ENCODE measurements around the gene KAZN.

The KAZN gene

DNA sequence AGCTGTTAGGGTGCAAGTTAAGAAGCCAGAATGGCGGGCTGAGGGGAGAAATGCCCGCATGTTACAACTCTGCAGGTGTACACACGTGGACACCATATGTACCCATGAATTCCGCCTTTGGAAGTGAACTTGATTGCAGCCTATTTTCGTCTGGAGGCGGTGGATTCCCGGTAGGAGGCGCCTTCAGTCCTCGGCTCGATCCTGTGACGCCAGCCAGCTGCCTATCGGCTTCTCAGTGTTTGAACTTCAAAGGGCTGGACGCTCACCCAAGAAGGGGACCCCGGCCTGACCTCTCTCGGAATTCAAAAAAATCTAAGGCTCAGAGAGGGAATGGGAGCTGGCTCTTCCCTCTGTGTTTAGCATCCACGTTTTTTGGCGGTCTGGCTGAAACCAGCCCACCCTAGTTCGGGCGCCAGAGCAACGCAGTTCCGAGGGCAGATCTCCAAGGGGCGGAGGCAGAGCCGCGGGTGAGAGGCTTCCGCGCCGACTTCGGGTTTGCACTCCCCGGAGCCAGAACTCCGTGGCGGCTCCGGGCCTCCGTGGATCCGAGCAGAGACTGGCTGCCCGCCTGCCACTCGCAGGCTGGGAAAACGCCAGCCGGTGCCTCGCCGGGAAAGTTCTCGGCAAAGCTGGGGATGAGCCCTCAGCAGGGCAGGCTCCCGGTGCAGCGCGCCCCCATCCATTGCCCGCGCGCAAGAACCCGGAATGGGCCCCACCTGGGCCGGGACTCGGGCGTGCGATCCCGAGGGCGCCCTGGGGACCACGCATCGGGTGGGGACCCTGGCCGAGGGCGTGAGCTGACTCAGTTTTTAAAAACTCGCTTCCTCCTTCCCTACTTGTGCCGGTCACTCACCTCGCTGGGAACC, 554.1 kb downstream of the KAZN start:
- Histone ChIP-seq H3K9ac (ENCODE audit: low read length) (peak overlapping the region; percentile 73), H2AK5ac (ENCODE audit: low read length) (no peak overlapping the region), H3K18ac (ENCODE audit: low read length) (no peak overlapping the region), H3K36me3 (ENCODE audit: control insufficient read depth in 1 of 2, insufficient read depth in 2 of 2, low read length in 2 of 2) (no peaks in the 10 kb centered on the region), H3K79me1 (ENCODE audit: low read length) (peaks cover 12% of the 10 kb centered on the region), H3K23ac (ENCODE audit: low read length) (no peak overlapping the region), H3K4me1 (ENCODE audit: control insufficient read depth in 1 of 2, insufficient read depth in 2 of 2, low read length in 2 of 2) (peaks cover 8 to 32% of the 10 kb centered on the region in 2 experiments), H3K9me3 (ENCODE audit: insufficient read depth, low read depth, low read length) (peaks cover 2% of the 10 kb centered on the region), H3K27ac (ENCODE audit: low read depth, low read length) (peak overlapping the region; percentile 63), H2BK120ac (ENCODE audit: insufficient read depth, low read length, poor library complexity) (peak overlapping the region; percentile 55), H4K91ac (ENCODE audit: low read depth, low read length) (peak overlapping the region; percentile 71), H3K4me2 (ENCODE audit: low read length) (peak overlapping the region; percentile 90), H3K4ac (ENCODE audit: low read depth, low read length) (no peak overlapping the region), H4K8ac (ENCODE audit: low read depth, low read length) (peak overlapping the region; percentile 2), H3K27me3 (ENCODE audit: insufficient read depth, low read length) (no peaks in the 10 kb centered on the region), H4K12ac (ENCODE audit: low read depth, low read length) (no peak overlapping the region), H3K4me3 (ENCODE audit: low read depth, low read length) (peak overlapping the region; percentile 78), H2BK12ac (ENCODE audit: low read length) (no peak overlapping the region), H3K79me2 (ENCODE audit: control insufficient read depth, insufficient read depth, low read length, poor library complexity) (peaks cover 4% of the 10 kb centered on the region), H2BK5ac (ENCODE audit: low read depth, low read length, poor library complexity) (no peak overlapping the region), H2AFZ (ENCODE audit: insufficient read depth, low read length, poor library complexity) (peak overlapping the region; percentile 26), H3K14ac (ENCODE audit: low read length) (peak overlapping the region; percentile 0)
- peak; percentile 76 to 87 for DNase-seq
- WGBS (ENCODE audit: extremely low coverage, insufficient coverage, insufficient read length): no CpG with 5 or more reads among the region's 61 CpGs

- Histone ChIP-seq H4K8ac (ENCODE audit: low read depth, low read length) (peak within 1 kb of the TSS; percentile 69), H3K36me3 (ENCODE audit: control insufficient read depth in 1 of 2, insufficient read depth in 2 of 2, low read length in 2 of 2) (no peaks in the 10 kb centered on the region), H2BK12ac (ENCODE audit: low read length) (peak within 1 kb of the TSS; percentile 39), H3K79me2 (ENCODE audit: control insufficient read depth, insufficient read depth, low read length, poor library complexity) (peaks cover 4% of the 10 kb centered on the region), H4K91ac (ENCODE audit: low read depth, low read length) (peak within 1 kb of the TSS; percentile 71), H2BK5ac (ENCODE audit: low read depth, low read length, poor library complexity) (peak within 1 kb of the TSS; percentile 52), H3K18ac (ENCODE audit: low read length) (peak within 1 kb of the TSS; percentile 75), H3K23ac (ENCODE audit: low read length) (no peak within 1 kb of the TSS), H3K4me3 (ENCODE audit: low read depth, low read length) (peak within 1 kb of the TSS; percentile 78), H3K9ac (ENCODE audit: low read length) (peak within 1 kb of the TSS; percentile 73), H3K27ac (ENCODE audit: low read depth, low read length) (peak within 1 kb of the TSS; percentile 63), H2AK5ac (ENCODE audit: low read length) (no peak within 1 kb of the TSS), H4K12ac (ENCODE audit: low read depth, low read length) (peak within 1 kb of the TSS; percentile 50), H2AFZ (ENCODE audit: insufficient read depth, low read length, poor library complexity) (peak within 1 kb of the TSS; percentile 62), H3K9me3 (ENCODE audit: insufficient read depth, low read depth, low read length) (peaks cover 2% of the 10 kb centered on the region), H3K79me1 (ENCODE audit: low read length) (peaks cover 12% of the 10 kb centered on the region), H3K14ac (ENCODE audit: low read length) (peak within 1 kb of the TSS; percentile 63), H3K4me1 (ENCODE audit: control insufficient read depth in 1 of 2, insufficient read depth in 2 of 2, low read length in 2 of 2) (peaks cover 12 to 32% of the 10 kb centered on the region in 2 experiments), H3K4ac (ENCODE audit: low read depth, low read length) (peak within 1 kb of the TSS; percentile 39), H3K4me2 (ENCODE audit: low read length) (peak within 1 kb of the TSS; percentile 90), H2BK120ac (ENCODE audit: insufficient read depth, low read length, poor library complexity) (peak within 1 kb of the TSS; percentile 55), H3K27me3 (ENCODE audit: insufficient read depth, low read length) (no peaks in the 10 kb centered on the region)
- DNase-seq: peak; percentile 79
- WGBS (ENCODE audit: extremely low coverage, insufficient coverage, insufficient read length): no CpG with 5 or more reads among the region's 56 CpGs
These were observed 554.8 kb downstream of the KAZN start, which contains the start of gene TMEM51 for GRCh38 chr1:15153184-15153841. Gene TMEM51 (plus strand): TSS chr1:15153747. CDS start chr1:15215088, 61,341 bp downstream.

GRCh38 chr1:15153842-15154479, 555.5 kb downstream of the KAZN start:
- peaks cover 12% of the 10 kb centered on the region for H3K79me1 ChIP-seq (ENCODE audit: low read length)
- H3K79me2 ChIP-seq (ENCODE audit: control insufficient read depth, insufficient read depth, low read length, poor library complexity): peaks cover 4% of the 10 kb centered on the region
- H3K18ac ChIP-seq (ENCODE audit: low read length): peak overlapping the region; percentile 75
- H3K4me2 ChIP-seq (ENCODE audit: low read length): peak overlapping the region; percentile 90
- peak overlapping the region; percentile 39 for H3K4ac ChIP-seq (ENCODE audit: low read depth, low read length)
- H3K27ac ChIP-seq (ENCODE audit: low read depth, low read length): no peak overlapping the region
- peak overlapping the region; percentile 78 for H3K4me3 ChIP-seq (ENCODE audit: low read depth, low read length)
- H3K14ac ChIP-seq (ENCODE audit: low read length): peak overlapping the region; percentile 63
- H3K4me1 ChIP-seq (ENCODE audit: control insufficient read depth in 1 of 2, insufficient read depth in 2 of 2, low read length in 2 of 2): peaks cover 15 to 31% of the 10 kb centered on the region in 2 experiments
- H2AK5ac ChIP-seq (ENCODE audit: low read length): no peak overlapping the region
- H3K9me3 ChIP-seq (ENCODE audit: insufficient read depth, low read depth, low read length): no peaks in the 10 kb centered on the region
- H3K9ac ChIP-seq (ENCODE audit: low read length): peak overlapping the region; percentile 37
- no CpG with 5 or more reads among the region's 74 CpGs for WGBS (ENCODE audit: extremely low coverage, insufficient coverage, insufficient read length)
- peak overlapping the region; percentile 47 for H2BK120ac ChIP-seq (ENCODE audit: insufficient read depth, low read length, poor library complexity)
- DNase-seq: peak; percentile 65 to 74
- no peaks in the 10 kb centered on the region for H3K27me3 ChIP-seq (ENCODE audit: insufficient read depth, low read length)
- H4K12ac ChIP-seq (ENCODE audit: low read depth, low read length): peak overlapping the region; percentile 50
- no peak overlapping the region for H3K23ac ChIP-seq (ENCODE audit: low read length)
- H4K91ac ChIP-seq (ENCODE audit: low read depth, low read length): peak overlapping the region; percentile 71
- peak overlapping the region; percentile 69 for H4K8ac ChIP-seq (ENCODE audit: low read depth, low read length)
- H2AFZ ChIP-seq (ENCODE audit: insufficient read depth, low read length, poor library complexity): peak overlapping the region; percentile 62
- peak overlapping the region; percentile 39 for H2BK12ac ChIP-seq (ENCODE audit: low read length)
- H2BK5ac ChIP-seq (ENCODE audit: low read depth, low read length, poor library complexity): peak overlapping the region; percentile 52
- no peaks in the 10 kb centered on the region for H3K36me3 ChIP-seq (ENCODE audit: control insufficient read depth in 1 of 2, insufficient read depth in 2 of 2, low read length in 2 of 2)

- Histone ChIP-seq H3K27ac (ENCODE audit: low read depth, low read length) (no peak overlapping the region), H3K18ac (ENCODE audit: low read length) (peak overlapping the region; percentile 47), H2BK120ac (ENCODE audit: insufficient read depth, low read length, poor library complexity) (no peak overlapping the region), H3K4me1 (ENCODE audit: control insufficient read depth in 1 of 2, insufficient read depth in 2 of 2, low read length in 2 of 2) (peaks cover 18 to 31% of the 10 kb centered on the region in 2 experiments), H3K27me3 (ENCODE audit: insufficient read depth, low read length) (no peaks in the 10 kb centered on the region), H4K91ac (ENCODE audit: low read depth, low read length) (no peak overlapping the region), H4K8ac (ENCODE audit: low read depth, low read length) (no peak overlapping the region), H2AFZ (ENCODE audit: insufficient read depth, low read length, poor library complexity) (no peak overlapping the region), H3K36me3 (ENCODE audit: control insufficient read depth in 1 of 2, insufficient read depth in 2 of 2, low read length in 2 of 2) (no peaks in the 10 kb centered on the region), H3K79me2 (ENCODE audit: control insufficient read depth, insufficient read depth, low read length, poor library complexity) (peaks cover 4% of the 10 kb centered on the region), H3K4ac (ENCODE audit: low read depth, low read length) (no peak overlapping the region), H4K12ac (ENCODE audit: low read depth, low read length) (no peak overlapping the region), H2BK12ac (ENCODE audit: low read length) (no peak overlapping the region), H2BK5ac (ENCODE audit: low read depth, low read length, poor library complexity) (no peak overlapping the region), H3K9me3 (ENCODE audit: insufficient read depth, low read depth, low read length) (no peaks in the 10 kb centered on the region), H3K14ac (ENCODE audit: low read length) (no peak overlapping the region), H3K23ac (ENCODE audit: low read length) (no peak overlapping the region), H3K4me3 (ENCODE audit: low read depth, low read length) (peak overlapping the region; percentile 78), H2AK5ac (ENCODE audit: low read length) (no peak overlapping the region), H3K79me1 (ENCODE audit: low read length) (peaks cover 12% of the 10 kb centered on the region), H3K4me2 (ENCODE audit: low read length) (peak overlapping the region; percentile 90), H3K9ac (ENCODE audit: low read length) (no peak overlapping the region)
- no CpG with 5 or more reads among the region's 37 CpGs for WGBS (ENCODE audit: extremely low coverage, insufficient coverage, insufficient read length)
- DNase-seq: peak; percentile 28 to 34
These were observed 556.1 kb downstream of the KAZN start for GRCh38 chr1:15154480-15155036.
